ACC112 (cell line): ENCODE results near the gene UBASH3A.

Experiments used
- H2AFZ ChIP-seq: fragments of 200-600 bp; sonication (generic); one replicate; pipeline ENCODE4 v1.6.0; 2017; ENCODE audit warnings: antibody characterized with exemption, low read length; ENCODE audit not compliant: unreplicated experiment
- H3K27ac ChIP-seq: fragments of 200-600 bp; sonication (generic); 2 replicates; pipeline ENCODE4 v1.5.1; 2014; ENCODE audit warnings: low read depth, mild to moderate bottlenecking, antibody characterized with exemption, low read length, moderate library complexity
- H3K27me3 ChIP-seq: fragments of 200-600 bp; sonication (generic); 2 replicates; pipeline ENCODE4 v1.6.1; 2014; ENCODE audit warnings: mild to moderate bottlenecking, antibody characterized with exemption, low read length, moderate library complexity, mixed read lengths; ENCODE audit not compliant: insufficient read depth
- H3K36me3 ChIP-seq: fragments of 200-600 bp; sonication (generic); 2 replicates; pipeline ENCODE4 v1.6.1; 2016; ENCODE audit warnings: mild to moderate bottlenecking, antibody characterized with exemption, low read length, moderate library complexity, mixed read lengths; ENCODE audit not compliant: insufficient read depth
- H3K4me1 ChIP-seq: fragments of 200-600 bp; sonication (generic); one replicate; pipeline ENCODE4 v1.6.1; 2016; ENCODE audit warnings: low read length, mixed read lengths; ENCODE audit not compliant: insufficient read depth, unreplicated experiment, control insufficient read depth
- H3K4me3 ChIP-seq: fragments of 200-600 bp; sonication (generic); 2 replicates; pipeline ENCODE4 v1.5.1; 2014; ENCODE audit warnings: mild to moderate bottlenecking, low read depth, low read length
- H3K79me2 ChIP-seq: fragments of 200-600 bp; sonication (generic); one replicate; pipeline ENCODE4 v1.6.0; 2016; ENCODE audit warnings: low read length; ENCODE audit not compliant: control insufficient read depth, unreplicated experiment, insufficient read depth

The UBASH3A gene

GRCh38 chr21:42421018-42421793 lies 17.5 kb downstream of the UBASH3A start:
- Histone ChIP-seq H3K4me1 (no peaks in the 10 kb centered on the region), H3K79me2 (no peaks in the 10 kb centered on the region), H3K4me3 (no peak overlapping the region), H3K27me3 (peaks cover 81% of the 10 kb centered on the region), H2AFZ (no peak overlapping the region), H3K27ac (no peak overlapping the region), H3K36me3 (no peaks in the 10 kb centered on the region)

- H3K36me3 ChIP-seq: no peaks in the 10 kb centered on the region
- H3K4me1 ChIP-seq: no peaks in the 10 kb centered on the region
- H3K27ac ChIP-seq: no peak overlapping the region
- no peaks in the 10 kb centered on the region for H3K79me2 ChIP-seq
- H2AFZ ChIP-seq: no peak overlapping the region
- H3K4me3 ChIP-seq: no peak overlapping the region
- peaks cover 92% of the 10 kb centered on the region for H3K27me3 ChIP-seq
These were observed 19.5 kb downstream of the UBASH3A start for GRCh38 chr21:42423197-42423675.

- no peaks in the 10 kb centered on the region for H3K79me2 ChIP-seq
- no peaks in the 10 kb centered on the region for H3K36me3 ChIP-seq
These were observed 20.0 kb downstream of the UBASH3A start for GRCh38 chr21:42423685-42424084.

GRCh38 chr21:42424914-42425541 lies 21.3 kb downstream of the UBASH3A start:
- Histone ChIP-seq H2AFZ (no peak overlapping the region), H3K79me2 (no peaks in the 10 kb centered on the region), H3K27ac (no peak overlapping the region), H3K4me1 (no peaks in the 10 kb centered on the region), H3K27me3 (peaks cover 86% of the 10 kb centered on the region), H3K4me3 (no peak overlapping the region), H3K36me3 (no peaks in the 10 kb centered on the region)

More at GRCh38 chr21:42423685-42424084, 20.0 kb downstream of the UBASH3A start:
- no peak overlapping the region for H3K27ac ChIP-seq
- peaks cover 91% of the 10 kb centered on the region for H3K27me3 ChIP-seq
- no peak overlapping the region for H3K4me3 ChIP-seq
- no peaks in the 10 kb centered on the region for H3K4me1 ChIP-seq
- no peak overlapping the region for H2AFZ ChIP-seq

- Histone ChIP-seq H2AFZ (no peak overlapping the region), H3K4me1 (no peaks in the 10 kb centered on the region), H3K36me3 (no peaks in the 10 kb centered on the region), H3K4me3 (no peak overlapping the region), H3K27me3 (peaks cover 80% of the 10 kb centered on the region), H3K79me2 (no peaks in the 10 kb centered on the region), H3K27ac (no peak overlapping the region)
These were observed 21.9 kb downstream of the UBASH3A start for GRCh38 chr21:42425591-42425990.

- Histone ChIP-seq H3K4me3 (no peak overlapping the region), H3K36me3 (no peaks in the 10 kb centered on the region), H3K27ac (no peak overlapping the region), H3K4me1 (no peaks in the 10 kb centered on the region), H3K79me2 (no peaks in the 10 kb centered on the region), H3K27me3 (peaks cover 72% of the 10 kb centered on the region), H2AFZ (no peak overlapping the region)
These were observed 22.7 kb downstream of the UBASH3A start for GRCh38 chr21:42426424-42426823.

- no peaks in the 10 kb centered on the region for H3K36me3 ChIP-seq
These were observed 23.3 kb downstream of the UBASH3A start for GRCh38 chr21:42426876-42427480.

GRCh38 chr21:42427809-42428419 lies 24.2 kb downstream of the UBASH3A start:
- Histone ChIP-seq H3K36me3 (no peaks in the 10 kb centered on the region), H3K79me2 (no peaks in the 10 kb centered on the region), H3K27ac (no peak overlapping the region), H3K4me1 (no peaks in the 10 kb centered on the region), H3K4me3 (no peak overlapping the region), H3K27me3 (peaks cover 71% of the 10 kb centered on the region), H2AFZ (no peak overlapping the region)

More at GRCh38 chr21:42426876-42427480, 23.3 kb downstream of the UBASH3A start:
- Histone ChIP-seq H2AFZ (no peak overlapping the region), H3K4me3 (no peak overlapping the region), H3K27me3 (peaks cover 70% of the 10 kb centered on the region), H3K27ac (no peak overlapping the region), H3K4me1 (no peaks in the 10 kb centered on the region), H3K79me2 (no peaks in the 10 kb centered on the region)

- Histone ChIP-seq H3K4me3 (no peak overlapping the region), H3K36me3 (no peaks in the 10 kb centered on the region), H3K27ac (no peak overlapping the region), H2AFZ (no peak overlapping the region), H3K4me1 (no peaks in the 10 kb centered on the region), H3K27me3 (peaks cover 63% of the 10 kb centered on the region), H3K79me2 (no peaks in the 10 kb centered on the region)
These were observed 25.3 kb downstream of the UBASH3A start for GRCh38 chr21:42429021-42429420.

- Histone ChIP-seq H3K79me2 (no peaks in the 10 kb centered on the region), H3K36me3 (no peaks in the 10 kb centered on the region), H2AFZ (no peak overlapping the region), H3K4me3 (no peak overlapping the region), H3K4me1 (no peaks in the 10 kb centered on the region), H3K27me3 (peaks cover 59% of the 10 kb centered on the region), H3K27ac (no peak overlapping the region)
These were observed 26.2 kb downstream of the UBASH3A start for GRCh38 chr21:42429856-42430255.
